NCI-H774 (cell line): ENCODE results near the gene AK5.

Source experiments
- DNase-seq: peaks from one replicate; lab custom pipeline; 2025; lab: John Stamatoyannopoulos, UW

AK5 gene

DNA sequence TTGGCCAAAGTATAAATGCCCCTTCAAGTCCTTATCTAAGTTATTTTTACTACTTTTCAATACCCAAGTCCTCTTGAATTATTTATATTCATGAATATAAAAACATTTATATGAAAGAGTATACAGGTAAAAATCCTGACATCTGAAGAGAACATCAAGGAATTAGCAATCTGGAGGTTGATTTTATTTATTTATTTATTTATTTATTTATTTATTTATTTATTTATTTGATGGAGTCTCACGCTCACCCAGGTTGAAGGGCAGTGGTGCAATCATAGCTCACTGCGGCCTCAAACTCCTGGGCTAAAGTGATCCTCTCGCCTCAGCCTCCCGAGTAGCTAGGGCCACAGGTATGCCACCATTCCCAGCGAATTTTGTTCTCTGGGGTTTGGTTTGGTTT is 307.4 kb downstream of the AK5 start:
- no peak for DNase-seq

DNA sequence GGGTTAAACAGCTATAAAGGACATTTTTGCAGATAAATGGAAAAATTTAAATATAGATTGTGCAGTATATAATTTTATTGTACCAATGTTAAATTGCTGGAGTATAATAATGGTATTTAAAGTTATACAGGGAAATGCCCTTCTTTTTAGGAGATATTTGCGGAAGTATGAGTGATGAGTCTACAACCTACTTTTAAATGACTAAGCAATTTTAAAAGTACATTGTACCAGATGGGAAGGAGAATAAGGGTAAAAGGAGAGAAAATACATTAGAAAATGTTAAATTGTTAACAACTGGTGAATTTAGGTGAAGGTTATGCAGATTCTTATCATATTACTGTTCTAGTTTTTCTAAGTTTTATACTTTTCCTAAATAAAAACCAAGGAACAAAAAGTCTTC is 308.8 kb downstream of the AK5 start:
- DNase-seq = no peak

DNA sequence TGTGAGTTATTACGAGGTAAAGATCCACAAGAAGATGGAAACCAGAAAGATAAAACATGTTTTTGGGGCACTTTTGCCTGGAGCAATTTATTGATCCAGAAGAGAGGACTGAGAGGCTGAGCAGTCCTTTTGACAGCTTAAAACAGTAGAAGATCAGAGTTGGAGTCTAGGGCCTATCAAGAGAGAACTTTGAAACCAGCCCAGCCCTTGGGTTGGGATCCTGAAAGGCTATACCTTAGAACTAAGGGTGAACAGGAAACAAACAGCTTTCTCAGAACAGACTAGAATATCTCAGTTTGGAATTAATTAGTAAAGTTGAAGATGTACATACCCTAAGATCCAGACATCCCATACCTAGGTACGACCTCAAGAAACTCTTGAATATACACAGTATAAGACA is 311.1 kb downstream of the AK5 start:
- no peak for DNase-seq

DNA sequence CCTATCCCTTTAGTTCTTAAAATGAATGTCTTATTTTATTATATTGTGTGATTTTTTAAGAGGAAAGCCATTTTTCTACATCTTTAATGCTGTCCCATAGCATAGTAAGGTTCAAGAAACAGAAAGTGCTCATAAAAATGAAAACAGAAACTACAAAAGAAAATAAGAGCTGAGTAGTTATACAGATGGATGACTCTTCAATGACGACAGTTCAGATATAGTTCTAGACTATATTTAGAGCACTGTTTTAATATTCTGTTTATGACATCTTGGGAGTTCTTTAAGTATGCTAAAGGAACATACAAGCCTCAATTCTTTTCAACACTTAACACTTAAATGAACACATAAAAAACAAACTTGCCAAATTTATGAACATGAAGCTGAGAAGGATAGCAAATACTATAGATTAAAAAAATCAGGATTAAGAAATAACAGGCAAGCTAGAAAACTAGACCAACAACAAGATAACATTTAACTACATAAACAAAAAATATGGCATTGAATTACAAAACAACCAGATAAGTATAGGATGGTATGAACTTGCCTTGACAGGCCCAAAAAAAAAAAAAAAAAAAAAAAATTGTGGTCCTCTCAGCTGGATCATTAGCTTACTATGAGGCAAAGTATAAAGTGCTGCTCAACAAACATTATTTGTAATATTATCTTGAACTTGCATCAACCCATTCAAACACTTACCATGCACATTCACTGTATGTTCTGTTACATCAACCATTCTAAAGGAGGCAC is 312.7 kb downstream of the AK5 start:
- no peak for DNase-seq

DNA sequence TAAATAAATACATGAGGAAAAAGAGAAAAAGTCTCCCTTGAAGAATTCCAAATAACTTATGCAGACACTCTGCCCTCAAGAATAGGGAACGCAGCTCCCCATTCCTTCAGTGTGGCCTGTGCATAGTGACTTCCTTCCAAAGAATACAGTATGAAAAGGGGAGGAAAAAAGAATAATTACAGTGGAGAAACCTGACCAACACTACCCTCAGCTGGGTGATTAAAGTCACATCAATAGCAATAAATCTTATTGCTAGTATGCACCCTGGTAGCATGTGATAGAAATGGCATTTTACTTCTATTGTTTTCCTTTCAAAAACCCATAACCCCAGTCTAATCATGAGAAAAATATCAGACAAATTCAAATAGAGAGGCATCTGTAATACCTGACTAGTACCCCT is 315.5 kb downstream of the AK5 start:
- no peak for DNase-seq

DNA sequence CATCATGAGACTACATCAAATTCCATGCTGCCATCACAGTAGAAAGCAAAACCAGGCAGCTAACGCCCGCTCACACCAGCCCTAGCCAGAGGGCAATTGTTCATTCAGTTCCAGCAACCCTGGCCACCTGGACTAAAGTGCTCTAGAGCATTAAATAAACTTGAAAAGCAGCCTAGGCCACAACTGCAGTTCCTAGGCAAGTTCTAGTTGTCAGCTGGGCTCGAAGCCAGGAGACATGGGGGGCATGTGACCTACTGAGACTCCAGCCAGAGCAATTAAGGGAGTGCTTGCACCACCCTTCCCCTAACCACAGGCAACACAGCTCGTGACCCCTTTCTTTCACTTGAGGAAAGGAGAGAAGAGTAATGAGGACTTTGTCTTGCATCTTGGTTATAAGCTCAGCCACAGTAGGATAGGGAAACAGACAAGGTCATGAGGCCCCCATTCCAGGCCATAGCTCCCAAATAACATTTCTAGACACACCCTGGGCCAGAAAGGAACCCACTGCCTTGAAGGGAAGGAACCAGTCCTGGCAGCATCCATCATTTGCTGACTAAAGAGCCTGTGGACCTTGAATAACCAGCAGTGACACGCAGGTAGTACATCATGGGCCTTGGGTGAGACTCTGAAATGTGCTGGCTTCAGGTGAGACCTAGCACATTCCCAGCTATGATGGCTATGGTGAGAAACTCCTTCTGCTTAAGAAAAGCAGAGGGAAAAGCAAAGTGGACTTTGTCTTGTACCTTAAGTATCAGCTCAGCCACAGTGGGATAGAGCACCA is 323.6 kb downstream of the AK5 start:
- peak; percentile 14 for DNase-seq

DNA sequence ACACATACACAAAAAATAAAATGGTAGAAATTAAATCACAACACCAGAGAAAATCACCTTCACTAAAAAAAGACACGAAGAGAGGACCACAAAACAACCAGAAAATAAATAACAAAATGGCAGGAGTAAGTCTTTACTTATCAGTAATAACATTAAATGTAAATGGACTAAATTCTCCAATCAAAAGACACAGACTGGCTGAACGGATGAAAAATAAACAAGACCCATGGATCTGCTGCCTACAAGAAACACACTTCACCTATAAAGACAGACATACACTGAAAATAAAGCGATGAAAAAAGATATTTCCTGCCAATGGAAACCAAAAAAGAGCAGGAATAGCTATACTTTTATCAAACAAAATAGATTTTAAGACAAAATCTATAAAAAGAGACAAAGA is 327.1 kb downstream of the AK5 start:
- no peak for DNase-seq
